Left kidney (tissue), 2 donors: ENCODE measurements around the gene CDKN2B-AS1. TPM values are rescaled to one million over a fixed set of nuclear protein-coding genes. Genes with fewer than 3 reads are reported as not detected.
"Not testable (repeated sequence)": the region's sequence is repeated elsewhere in the genome, so short reads cannot be mapped to it uniquely, and the experiment has no call there.

ENCODE experiments used
- DNase-seq: peaks from one replicate; pipeline ENCODE4 v3.0.0-alpha.2; 2013
- polyA plus RNA-seq: library from polyadenylated mRNA; unstranded; fragments of 120-200 nt; gene quantifications from one replicate; pipeline ENCODE4 v1.2.1, GENCODE V29; 2013; ENCODE audit not compliant: insufficient read length

Gene CDKN2B-AS1
- polyA plus RNA-seq, 1 donor: 0.32 TPM

DNA sequence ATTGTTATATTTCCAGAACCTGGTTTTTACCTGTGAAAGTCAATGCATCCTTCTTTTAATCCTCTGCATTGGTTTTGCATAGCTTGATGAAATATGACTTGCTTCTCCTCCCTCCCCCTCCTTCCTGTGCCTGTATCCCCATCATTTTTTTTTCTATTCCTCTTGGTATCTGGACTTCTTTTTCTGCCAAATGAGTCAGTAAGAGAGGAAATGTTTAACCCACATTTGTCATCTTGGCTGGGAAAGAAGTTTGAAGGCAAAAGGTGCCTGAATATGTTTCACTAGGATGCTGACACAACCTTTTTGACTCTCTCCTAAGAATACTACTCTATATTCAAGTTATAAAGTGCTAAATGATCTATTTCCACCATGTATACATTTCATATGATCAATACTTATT is 50.0 kb downstream of the CDKN2B-AS1 start:
- DNase-seq: no peak

GRCh38 chr9:22045423-22045822 is 50.8 kb downstream of the CDKN2B-AS1 start:
- no peak for DNase-seq

GRCh38 chr9:22046243-22046885 is 51.8 kb downstream of the CDKN2B-AS1 start:
- DNase-seq: no peak

- DNase-seq: no peak
Observed at GRCh38 chr9:22047596-22047995, 53.0 kb downstream of the CDKN2B-AS1 start.

DNA sequence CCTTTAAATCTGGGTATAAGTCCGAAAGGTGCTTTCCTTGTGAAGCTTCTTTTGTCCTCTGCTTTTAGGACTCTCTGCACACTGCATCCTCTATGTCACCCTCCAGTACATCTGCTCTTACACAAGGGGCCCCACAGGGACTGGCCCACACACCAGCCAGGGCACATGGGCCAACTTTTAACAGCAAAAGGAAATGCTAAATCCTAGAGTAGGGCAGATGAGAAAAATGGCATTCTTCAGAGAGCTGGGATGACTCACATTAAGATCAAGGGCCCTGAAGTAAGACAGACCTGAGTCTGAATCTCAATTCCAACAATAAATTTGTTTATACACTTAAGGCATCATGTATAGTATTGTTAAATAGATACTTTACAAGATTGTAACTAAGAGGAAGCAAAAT is 54.8 kb downstream of the CDKN2B-AS1 start:
- no peak for DNase-seq

- DNase-seq: no peak
Observed at GRCh38 chr9:22050924-22051323, 56.3 kb downstream of the CDKN2B-AS1 start.

DNA sequence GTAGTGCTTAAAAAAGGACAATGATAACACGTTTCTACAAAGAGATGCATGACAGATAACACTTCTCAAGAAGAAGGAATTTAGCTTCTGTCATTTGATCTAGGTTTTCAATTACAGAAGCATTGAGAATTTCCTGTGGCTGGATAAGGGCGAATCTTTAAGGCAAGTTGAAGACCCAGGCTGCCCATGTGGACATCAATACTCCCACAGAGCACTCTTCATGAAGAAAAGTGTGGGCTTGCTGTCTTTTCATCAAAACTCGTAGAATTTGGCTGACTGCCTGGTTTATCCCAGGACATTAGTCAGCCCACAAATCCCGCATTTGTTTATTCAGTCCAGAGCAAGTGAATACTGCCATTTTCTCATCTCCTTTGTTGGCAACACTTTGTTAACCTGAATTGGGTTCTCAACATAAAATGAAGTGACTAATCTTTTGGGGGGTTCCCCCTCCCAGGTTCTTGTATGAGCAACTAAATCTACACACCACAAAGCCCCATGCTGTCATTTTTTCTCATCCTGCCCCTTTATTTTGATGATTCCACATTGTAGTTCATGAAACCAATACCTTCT is 57.9 kb downstream of the CDKN2B-AS1 start:
- no peak for DNase-seq

GRCh38 chr9:22053178-22053577 is 58.6 kb downstream of the CDKN2B-AS1 start:
- DNase-seq: no peak

DNA sequence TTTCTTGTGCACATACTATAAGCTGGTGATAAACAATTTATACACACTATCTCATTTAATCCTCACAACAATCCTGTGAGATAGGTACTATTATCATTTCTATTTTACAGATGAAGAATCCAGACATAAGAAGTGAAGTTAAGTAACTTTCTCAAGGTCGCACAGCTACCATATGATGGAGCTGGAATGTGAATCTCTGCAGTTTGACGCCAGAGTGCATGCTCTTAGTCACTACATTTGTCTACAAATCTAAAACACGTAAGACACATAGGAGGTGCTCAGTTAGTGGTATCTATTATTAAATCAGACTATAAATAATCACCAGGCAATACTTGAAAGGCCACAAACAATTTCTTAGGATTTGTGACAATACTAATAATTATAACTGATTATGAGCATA is 59.5 kb downstream of the CDKN2B-AS1 start:
- DNase-seq: no peak

- DNase-seq: no peak
Observed at GRCh38 chr9:22054529-22054928, 59.9 kb downstream of the CDKN2B-AS1 start.

- DNase-seq: no peak
Observed at GRCh38 chr9:22055090-22055489, 60.5 kb downstream of the CDKN2B-AS1 start.

DNA sequence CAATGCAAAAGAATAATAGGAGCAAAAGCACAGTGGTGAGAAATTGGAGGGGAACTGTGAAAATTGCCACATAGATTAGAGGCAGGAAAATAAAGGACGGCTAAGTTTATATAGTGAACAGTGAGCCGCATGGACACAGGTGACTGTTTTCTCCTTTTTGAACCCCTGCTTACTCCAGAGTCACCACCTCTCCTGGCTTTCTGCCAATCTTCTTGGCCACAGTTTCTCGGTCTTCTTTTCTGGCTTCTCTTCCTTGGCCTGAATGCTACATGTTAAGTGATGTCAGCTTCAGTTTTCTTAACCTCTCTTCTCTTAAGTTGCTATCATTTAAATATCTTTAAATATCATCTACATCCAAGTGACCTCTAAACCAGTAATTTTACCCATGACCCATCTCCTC is 61.8 kb downstream of the CDKN2B-AS1 start:
- no peak for DNase-seq

DNA sequence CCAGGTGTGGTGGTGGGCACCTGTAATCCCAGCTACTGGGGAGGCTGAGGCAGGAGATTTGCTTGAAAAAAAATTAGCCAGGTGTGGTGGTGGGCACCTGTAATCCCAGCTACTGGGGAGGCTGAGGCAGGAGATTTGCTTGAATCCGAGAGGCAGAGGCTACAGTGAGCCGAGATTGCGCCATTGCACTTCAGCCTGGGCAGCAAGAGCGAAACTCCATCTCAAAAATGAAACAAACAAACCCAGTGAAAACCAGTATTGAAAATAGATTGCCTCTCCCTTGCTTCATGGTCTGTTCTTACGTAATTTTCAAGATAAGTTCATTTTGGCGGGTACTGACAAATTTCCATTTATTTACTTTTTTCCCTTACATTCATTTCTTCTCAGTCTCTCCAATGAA is 63.4 kb downstream of the CDKN2B-AS1 start:
- DNase-seq: not testable (repeated sequence)

GRCh38 chr9:22060831-22061383 is 66.3 kb downstream of the CDKN2B-AS1 start:
- no peak for DNase-seq

DNA sequence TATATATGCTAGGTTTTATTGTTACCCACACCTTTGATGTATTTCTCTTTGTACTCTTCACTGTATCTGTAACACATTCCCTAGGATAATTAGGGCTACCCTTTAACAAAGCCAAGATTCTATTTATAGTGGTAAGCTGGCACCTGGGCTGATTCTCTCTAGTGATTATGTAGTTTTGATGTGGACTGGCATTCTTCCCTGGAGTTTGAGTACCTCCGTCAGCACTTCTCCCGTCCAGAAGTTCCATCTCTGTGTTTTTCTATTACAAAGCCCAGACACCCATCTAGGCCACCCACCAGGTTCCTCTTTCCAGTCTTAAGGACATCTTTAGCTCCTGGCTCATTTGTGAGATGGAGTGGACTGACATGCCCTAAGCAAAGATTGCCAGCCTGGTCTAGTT is 70.4 kb downstream of the CDKN2B-AS1 start:
- no peak for DNase-seq

- DNase-seq: no peak
Observed at GRCh38 chr9:22065431-22066200, 71.0 kb downstream of the CDKN2B-AS1 start.

- no peak for DNase-seq
Observed at GRCh38 chr9:22067196-22067595, 72.6 kb downstream of the CDKN2B-AS1 start.

DNA sequence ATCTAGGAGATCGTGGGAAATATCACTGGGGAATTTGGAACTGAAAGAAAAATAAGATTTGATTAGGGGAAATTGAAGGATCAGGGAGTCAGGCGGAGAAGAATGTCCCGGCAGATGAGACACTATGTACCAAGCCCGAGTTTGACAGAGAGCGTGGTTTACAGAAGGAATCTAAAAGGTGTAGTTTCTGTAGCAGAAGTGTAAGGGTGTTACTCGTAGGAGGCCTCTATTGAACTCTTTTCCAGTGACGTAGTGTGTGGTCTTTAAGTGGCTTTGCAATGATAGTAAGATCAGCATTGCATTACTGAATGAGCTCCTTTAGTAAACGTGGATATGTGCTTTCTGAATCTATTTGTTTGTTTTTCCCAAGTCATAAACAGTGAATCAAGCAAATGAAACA is 73.8 kb downstream of the CDKN2B-AS1 start:
- DNase-seq: no peak

- DNase-seq: no peak
Observed at GRCh38 chr9:22073349-22073748, 78.8 kb downstream of the CDKN2B-AS1 start.

DNA sequence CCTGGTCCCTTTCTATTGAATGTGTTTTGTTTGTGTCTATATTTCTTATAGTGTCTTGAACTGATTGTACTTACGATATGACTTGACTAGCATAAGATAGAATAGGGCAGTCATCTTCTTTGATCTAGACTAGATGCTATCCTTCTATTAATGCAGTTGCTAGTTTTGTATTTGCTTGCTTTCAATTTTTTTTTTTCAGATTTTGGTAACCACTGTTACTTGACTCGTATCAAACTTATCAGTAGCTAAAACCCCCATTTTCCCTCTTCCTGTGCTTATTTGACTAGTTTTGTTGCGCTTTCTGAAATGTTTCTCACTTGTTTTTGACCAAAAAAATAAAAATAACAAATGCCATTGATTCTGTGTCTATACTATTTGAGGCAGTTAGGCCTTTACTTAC is 83.5 kb downstream of the CDKN2B-AS1 start:
- DNase-seq: no peak

- DNase-seq: no peak
Observed at GRCh38 chr9:22079873-22080341, 85.3 kb downstream of the CDKN2B-AS1 start.

- no peak for DNase-seq
Observed at GRCh38 chr9:22084336-22085035, 89.9 kb downstream of the CDKN2B-AS1 start.
